ENCODE data around the gene MAX. TPM values are rescaled to one million over a fixed set of nuclear protein-coding genes. Genes with fewer than 3 reads are reported as not detected.

Gene MAX
- total RNA-seq, 4 donors from 2014 or later = 61.8 to 87.1 (median 80.9) TPM

GRCh38 chr14:65101631-65102440, 481 bp downstream of the MAX start:
- Histone ChIP-seq H3K36me3 (peaks cover 0 to 9% of the 10 kb centered on the region in 2 donors), H3K4me3 (peak overlapping the region; percentile 74 to 82), H3K4me1 (peaks cover 11 to 56% (median 20%) of the 10 kb centered on the region in 3 donors), H3K9me3 (no peaks in the 10 kb centered on the region), H3K27ac (peak overlapping the region; percentile 64 to 93 (median 92)), H3K27me3 (no peaks in the 10 kb centered on the region)
- ATAC-seq = peak; percentile 54
- 0 to 1% methylated on average over 1 to 19 of the region's 66 CpGs for WGBS, 2 donors (ENCODE audit: low coverage in 1 of 2)
- TF ChIP-seq EP300 (IDR thresholded peaks at IDR 0.05) (no peak), POLR2AphosphoS5 (IDR thresholded peaks at IDR 0.05) (no peak), POLR2A (IDR thresholded peaks at IDR 0.05) (no peak)
- TF ChIP-seq, protein P1, sequence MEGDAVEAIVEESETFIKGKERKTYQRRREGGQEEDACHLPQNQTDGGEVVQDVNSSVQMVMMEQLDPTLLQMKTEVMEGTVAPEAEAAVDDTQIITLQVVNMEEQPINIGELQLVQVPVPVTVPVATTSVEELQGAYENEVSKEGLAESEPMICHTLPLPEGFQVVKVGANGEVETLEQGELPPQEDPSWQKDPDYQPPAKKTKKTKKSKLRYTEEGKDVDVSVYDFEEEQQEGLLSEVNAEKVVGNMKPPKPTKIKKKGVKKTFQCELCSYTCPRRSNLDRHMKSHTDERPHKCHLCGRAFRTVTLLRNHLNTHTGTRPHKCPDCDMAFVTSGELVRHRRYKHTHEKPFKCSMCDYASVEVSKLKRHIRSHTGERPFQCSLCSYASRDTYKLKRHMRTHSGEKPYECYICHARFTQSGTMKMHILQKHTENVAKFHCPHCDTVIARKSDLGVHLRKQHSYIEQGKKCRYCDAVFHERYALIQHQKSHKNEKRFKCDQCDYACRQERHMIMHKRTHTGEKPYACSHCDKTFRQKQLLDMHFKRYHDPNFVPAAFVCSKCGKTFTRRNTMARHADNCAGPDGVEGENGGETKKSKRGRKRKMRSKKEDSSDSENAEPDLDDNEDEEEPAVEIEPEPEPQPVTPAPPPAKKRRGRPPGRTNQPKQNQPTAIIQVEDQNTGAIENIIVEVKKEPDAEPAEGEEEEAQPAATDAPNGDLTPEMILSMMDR (IDR thresholded peaks at IDR 0.05) = no peak

DNA sequence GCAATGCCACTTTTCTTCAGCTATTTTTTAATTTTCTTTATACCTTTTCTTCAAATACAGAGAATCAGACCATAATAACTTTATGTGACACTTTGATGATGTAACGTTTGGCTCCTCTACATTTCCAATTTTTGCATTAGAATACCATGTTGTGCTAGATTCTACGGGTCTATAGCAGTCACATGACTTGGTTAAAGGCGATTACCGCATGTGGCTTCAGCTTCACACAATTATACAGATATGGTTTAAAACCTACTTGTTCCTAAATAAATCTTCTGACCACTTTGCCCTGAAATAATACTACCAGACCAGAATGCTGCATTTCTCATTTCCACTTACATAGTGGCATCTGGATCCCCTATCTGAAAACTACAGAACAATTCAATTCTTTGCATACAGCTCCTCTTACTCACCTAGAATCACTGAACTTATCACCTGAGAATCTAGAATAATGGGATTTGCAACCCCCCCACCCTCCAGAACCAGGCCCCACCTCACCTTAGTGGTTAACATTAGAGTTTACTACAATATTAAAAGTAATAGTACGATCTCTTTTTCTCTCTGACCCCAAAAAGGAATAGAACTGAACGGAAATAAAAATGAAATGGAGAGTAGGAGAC, 1.3 kb downstream of the MAX start:
- peaks cover 0 to 9% of the 10 kb centered on the region in 2 donors for H3K36me3 ChIP-seq
- H3K4me3 ChIP-seq = peak overlapping the region; percentile 74 to 82
- H3K27me3 ChIP-seq = no peaks in the 10 kb centered on the region
- no peak for TF ChIP-seq POLR2A (IDR thresholded peaks at IDR 0.05)
- TF ChIP-seq EP300 (IDR thresholded peaks at IDR 0.05) = no peak
- no peak for TF ChIP-seq POLR2AphosphoS5 (IDR thresholded peaks at IDR 0.05)
- TF ChIP-seq, protein P1 (IDR thresholded peaks at IDR 0.05) = no peak
- WGBS, 2 donors (ENCODE audit: low coverage in 1 of 2) = 23 to 29% methylated on average over 6 of the region's 6 CpGs
- no peaks in the 10 kb centered on the region for H3K9me3 ChIP-seq
- H3K4me1 ChIP-seq = peaks cover 17 to 64% (median 27%) of the 10 kb centered on the region in 3 donors
- ATAC-seq = no peak
- H3K27ac ChIP-seq = peak overlapping the region in 2 of 4 donors; percentile 92 to 93

GRCh38 chr14:65098586-65098985, 3.7 kb downstream of the MAX start:
- WGBS, 2 donors (ENCODE audit: low coverage in 1 of 2) = 21 to 23% methylated on average over 2 of the region's 2 CpGs
- Histone ChIP-seq H3K36me3 (peaks cover 0 to 18% of the 10 kb centered on the region in 2 donors), H3K4me1 (peaks cover 29 to 88% (median 40%) of the 10 kb centered on the region in 3 donors), H3K27me3 (no peaks in the 10 kb centered on the region), H3K4me3 (peak overlapping the region in 1 of 2 donors; percentile 22), H3K9me3 (no peaks in the 10 kb centered on the region), H3K27ac (peak overlapping the region in 3 of 4 donors; percentile 38 to 78 (median 71))
- TF ChIP-seq POLR2AphosphoS5 (IDR thresholded peaks at IDR 0.05) (no peak), POLR2A (IDR thresholded peaks at IDR 0.05) (no peak), EP300 (IDR thresholded peaks at IDR 0.05) (no peak)
- TF ChIP-seq, protein P1 (IDR thresholded peaks at IDR 0.05) = no peak
- ATAC-seq = no peak

DNA sequence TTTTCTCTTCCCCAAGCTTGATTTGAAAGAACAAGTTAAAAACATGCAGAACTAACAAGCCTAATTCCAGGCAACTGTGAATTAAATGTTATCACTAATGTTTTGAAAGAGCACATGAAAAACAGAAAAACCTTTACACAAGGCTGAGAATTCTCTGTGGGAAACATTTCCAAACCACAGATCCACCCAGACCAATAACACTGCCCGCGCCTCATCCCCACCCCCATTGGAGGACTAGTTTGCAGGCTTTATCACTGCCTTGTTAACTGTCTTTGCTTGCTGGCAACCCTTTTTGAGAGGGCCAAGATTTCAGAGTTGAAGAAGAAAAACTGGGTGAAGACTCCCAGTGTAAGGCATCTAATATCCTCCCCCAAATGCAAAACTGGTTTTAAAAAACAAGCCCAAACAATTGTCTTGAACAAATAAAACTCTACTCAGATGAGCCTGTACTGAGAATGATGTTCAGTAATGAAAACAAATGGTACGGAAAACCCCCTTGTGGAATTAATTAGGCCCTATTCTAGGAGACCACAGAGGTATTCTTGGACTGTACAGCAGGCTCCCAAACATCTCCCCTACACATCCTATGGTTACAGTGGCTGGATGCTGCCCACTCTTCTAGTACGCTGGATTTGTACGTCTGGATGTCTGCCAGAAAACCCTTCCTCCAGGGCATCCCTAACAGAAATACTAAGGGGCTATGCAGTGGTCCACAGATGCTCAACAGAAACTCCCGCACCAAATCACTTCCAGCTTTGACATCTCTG, 5.8 kb downstream of the MAX start:
- Histone ChIP-seq H3K4me1 (peaks cover 29 to 93% (median 40%) of the 10 kb centered on the region in 3 donors), H3K27me3 (no peaks in the 10 kb centered on the region), H3K4me3 (no peak overlapping the region), H3K27ac (peak overlapping the region; percentile 35 to 78 (median 72)), H3K36me3 (peaks cover 13 to 38% of the 10 kb centered on the region in 2 donors), H3K9me3 (no peaks in the 10 kb centered on the region)
- peak; percentile 32 for ATAC-seq
- TF ChIP-seq EP300 (IDR thresholded peaks at IDR 0.05) = no peak
- WGBS, 2 donors (ENCODE audit: low coverage in 1 of 2) = 46 to 51% methylated on average over 6 of the region's 6 CpGs

DNA sequence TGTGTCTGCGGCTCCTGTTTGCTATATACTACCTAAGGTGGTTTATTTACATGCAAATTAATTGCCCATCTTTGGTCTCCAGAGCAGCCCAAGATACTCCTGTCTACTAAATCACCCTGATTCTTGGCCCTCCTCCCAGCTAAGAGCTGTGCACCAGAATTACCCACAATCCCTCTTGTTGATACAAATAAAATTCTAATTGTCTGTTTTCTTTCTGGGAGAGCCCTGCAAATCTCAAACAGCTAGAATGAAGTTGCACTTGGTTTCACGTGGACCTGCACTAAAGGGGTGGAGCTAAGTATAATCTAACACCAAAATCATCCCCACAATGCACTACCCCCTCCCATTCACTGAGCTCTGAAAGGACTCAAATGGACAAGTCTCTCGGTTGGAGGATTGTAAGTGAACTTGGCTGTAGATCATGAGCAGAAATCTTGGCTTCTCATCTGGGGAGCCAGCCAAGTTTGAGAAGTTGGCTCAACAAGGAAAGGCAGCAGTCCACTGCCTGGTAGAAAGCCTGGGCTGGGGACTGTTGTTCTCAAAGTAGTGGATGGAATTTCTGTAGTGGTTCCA, 6.6 kb downstream of the MAX start:
- peak; percentile 84 for ATAC-seq
- H3K27me3 ChIP-seq = no peaks in the 10 kb centered on the region
- H3K9me3 ChIP-seq = no peaks in the 10 kb centered on the region
- peak overlapping the region; percentile 35 to 78 (median 72) for H3K27ac ChIP-seq
- H3K36me3 ChIP-seq = peaks cover 13 to 46% of the 10 kb centered on the region in 2 donors
- 7 to 22% methylated on average over 3 of the region's 3 CpGs for WGBS, 2 donors (ENCODE audit: low coverage in 1 of 2)
- TF ChIP-seq, protein P1 (IDR thresholded peaks at IDR 0.05) = no peak
- peak; percentile 80 for TF ChIP-seq POLR2AphosphoS5 (IDR thresholded peaks at IDR 0.05)
- peaks cover 29 to 93% (median 37%) of the 10 kb centered on the region in 3 donors for H3K4me1 ChIP-seq
- H3K4me3 ChIP-seq = no peak overlapping the region
